22Rv1 (cell line): Measurements from ENCODE around the gene PRKCE.

Experiments
- CTCF ChIP-seq: fragments of 450-650 bp; IDR thresholded peaks from 2 replicates; pipeline ENCODE4 v1.5.1; 2017; ENCODE audit warnings: mild to moderate bottlenecking
- ZFX ChIP-seq: fragments of 450-650 bp; IDR thresholded peaks from 2 replicates; pipeline ENCODE4 v1.6.1; 2017; ENCODE audit warnings: antibody characterized with exemption, borderline replicate concordance

- TF ChIP-seq CTCF (no peak), ZFX (no peak)
Observed at GRCh38 chr2:45786030-45786835, 134.8 kb downstream of the PRKCE start.
